Left lung (tissue), 10 donors: Measurements from ENCODE around the gene LRRN4. TPM values are rescaled to one million over a fixed set of nuclear protein-coding genes. Genes with fewer than 3 reads are reported as not detected.

Experiments used
- ATAC-seq: fragments of 200-7000 bp; cut with Tn5 transposase; one replicate; pipeline ENCODE4 v1.9.1; 2020; ENCODE audit warnings: moderate library complexity
- DNase-seq, 4 donors: peaks; one replicate each; pipeline ENCODE4 v3.0.0-alpha.2; 2013 to 2020
- H3K27ac ChIP-seq, 2 donors: fragments of 200-600 bp; sonication (generic) in 1 of 2; one replicate each; pipeline versions ENCODE4 v1.5.0 to v1.8.0; 2020 to 2021
- H3K27me3 ChIP-seq, 2 donors: fragments of 200-600 bp; sonication (generic) in 1 of 2; one replicate each; pipeline versions ENCODE4 v1.5.0 to v1.8.0; 2020 to 2021
- H3K36me3 ChIP-seq, 2 donors: fragments of 200-600 bp; sonication (generic) in 1 of 2; one replicate each; pipeline versions ENCODE4 v1.5.0 to v1.8.0; 2020 to 2021
- H3K4me1 ChIP-seq, 2 donors: fragments of 200-600 bp; one replicate each; pipeline ENCODE4 v1.8.0; 2021
- H3K4me3 ChIP-seq, 2 donors: fragments of 200-600 bp; sonication (generic) in 1 of 2; one replicate each; pipeline versions ENCODE4 v1.5.0 to v1.8.0; 2020 to 2021; ENCODE audit warnings: mild to moderate bottlenecking in 1 of 2
- H3K9me3 ChIP-seq, 2 donors: fragments of 200-600 bp; sonication (generic) in 1 of 2; one replicate each; pipeline versions ENCODE4 v1.5.0 to v1.8.0; 2020 to 2021
- CTCF ChIP-seq, 2 donors: fragments of 200-600 bp; sonication (generic) in 1 of 2; IDR thresholded peaks; one replicate each; pipeline versions ENCODE4 v1.5.0 to v1.8.0; 2021; ENCODE audit warnings: antibody characterized with exemption in 2 of 2
- intact Hi-C, 2 donors: fragments of 100-400 bp; cut with DNase I; formaldehyde crosslinking; loops; one replicate each; pipeline versions ENCODE4 v1.11.2 to v1.14.2; 2022
- polyA plus RNA-seq, 6 donors: library from polyadenylated mRNA; unstranded; fragments of 120-200 nt; gene quantifications; one replicate each; pipeline ENCODE4 v1.2.1, GENCODE V29; 2013; ENCODE audit not compliant: insufficient read length in 6 of 6
- total RNA-seq, 2 donors: library from RNA; stranded (reverse); fragmentation: NEBNext Ultra II Directional; extraction: Animal tissue kit (Norgen Biotek cat#: 25700); gene quantifications; one replicate each; pipeline ENCODE4 v1.2.1, GENCODE V29; 2021
- donor health status: DM: no; HTN: yes; CAD: no.
- donor health status: DM: no; HTN: no; CAD: no.

Gene LRRN4
- total and polyA plus RNA-seq, 8 donors: 0.31 to 44.3 (median 1.1) TPM

- no peak for ATAC-seq
- Histone ChIP-seq H3K4me1 (peaks cover 15 to 54% of the 10 kb centered on the region in 2 donors), H3K27ac (peak overlapping the region; percentile 85 to 87), H3K9me3 (no peaks in the 10 kb centered on the region), H3K4me3 (peak overlapping the region; percentile 68 to 78), H3K36me3 (peaks cover 0 to 27% of the 10 kb centered on the region in 2 donors), H3K27me3 (no peaks in the 10 kb centered on the region)
- DNase-seq: no peak
- intact Hi-C loops: no loop called here
- TF ChIP-seq CTCF (IDR thresholded peaks at IDR 0.05): no peak
Measured at GRCh38 chr20:6007094-6007528, 46.7 kb downstream of the LRRN4 start.

GRCh38 chr20:6006603-6006949 is 47.3 kb downstream of the LRRN4 start:
- peaks cover 0 to 21% of the 10 kb centered on the region in 2 donors for H3K36me3 ChIP-seq
- H3K4me3 ChIP-seq: peak overlapping the region; percentile 68 to 78
- ATAC-seq: no peak
- peaks cover 15 to 54% of the 10 kb centered on the region in 2 donors for H3K4me1 ChIP-seq
- no peak for DNase-seq
- intact Hi-C loops: no loop called here
- H3K9me3 ChIP-seq: no peaks in the 10 kb centered on the region
- TF ChIP-seq CTCF (IDR thresholded peaks at IDR 0.05): no peak
- H3K27me3 ChIP-seq: no peaks in the 10 kb centered on the region
- peak overlapping the region; percentile 85 to 87 for H3K27ac ChIP-seq

- TF ChIP-seq CTCF (IDR thresholded peaks at IDR 0.05): no peak
- H3K27ac ChIP-seq: no peak overlapping the region
- no peaks in the 10 kb centered on the region for H3K27me3 ChIP-seq
- no peak for ATAC-seq
- no peaks in the 10 kb centered on the region for H3K36me3 ChIP-seq
- H3K4me3 ChIP-seq: no peak overlapping the region
- peaks cover 7 to 15% of the 10 kb centered on the region in 2 donors for H3K4me1 ChIP-seq
- no peaks in the 10 kb centered on the region for H3K9me3 ChIP-seq
- intact Hi-C loops: no loop called here
- DNase-seq: no peak
Measured at GRCh38 chr20:6000871-6001270, 53.0 kb downstream of the LRRN4 start.

- no peak for TF ChIP-seq CTCF (IDR thresholded peaks at IDR 0.05)
- DNase-seq (no peak), ATAC-seq (no peak)
- no peak overlapping the region for H3K4me3 ChIP-seq
- peaks cover 0 to 8% of the 10 kb centered on the region in 2 donors for H3K36me3 ChIP-seq
- peaks cover under 1 to 7% of the 10 kb centered on the region in 2 donors for H3K4me1 ChIP-seq
- intact Hi-C loops: no loop called here
- no peaks in the 10 kb centered on the region for H3K27me3 ChIP-seq
- H3K27ac ChIP-seq: no peak overlapping the region
- no peaks in the 10 kb centered on the region for H3K9me3 ChIP-seq
Measured at GRCh38 chr20:5999783-6000182, 54.1 kb downstream of the LRRN4 start.

GRCh38 chr20:5996765-5997164 is 57.1 kb downstream of the LRRN4 start:
- H3K36me3 ChIP-seq: peaks cover 0 to 10% of the 10 kb centered on the region in 2 donors
- DNase-seq: no peak
- no peak for TF ChIP-seq CTCF (IDR thresholded peaks at IDR 0.05)
- H3K27me3 ChIP-seq: no peaks in the 10 kb centered on the region
- peak overlapping the region in 1 of 2 donors; percentile 2 for H3K27ac ChIP-seq
- no peak for ATAC-seq
- intact Hi-C loops: no loop called here
- H3K9me3 ChIP-seq: no peaks in the 10 kb centered on the region
- no peak overlapping the region for H3K4me3 ChIP-seq
- peaks cover 0 to 5% of the 10 kb centered on the region in 2 donors for H3K4me1 ChIP-seq
